Measurements from ENCODE around the gene TCF7L1. TPM values are rescaled to one million over a fixed set of nuclear protein-coding genes. Genes with fewer than 3 reads are reported as not detected.

Gene TCF7L1
- total RNA-seq, 1 donor from 2014 or later, result 6.0 TPM

DNA sequence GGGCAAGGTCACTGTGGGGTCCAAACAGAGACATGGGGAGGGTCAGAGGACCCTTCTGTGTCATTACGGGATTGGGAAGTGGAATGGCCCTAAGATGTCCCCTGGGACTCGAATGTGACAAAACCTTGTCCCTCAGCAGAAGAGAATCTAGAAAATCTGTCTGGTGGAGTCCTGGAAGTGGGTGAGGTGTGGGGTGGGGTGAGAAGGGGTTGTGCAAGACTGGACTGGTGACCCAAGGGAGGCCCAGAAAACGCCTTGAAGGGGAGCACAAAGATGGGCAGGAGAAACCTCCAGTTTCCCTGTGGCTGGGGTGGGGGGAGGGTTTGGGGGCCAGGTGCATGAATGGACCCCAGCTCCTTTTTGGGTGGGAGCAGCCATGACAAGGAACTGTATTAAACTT, 79.6 kb downstream of the TCF7L1 start:
- peak; percentile 19 for DNase-seq (ENCODE audit: low spot score)
- intact Hi-C loops (cut with DNase I), result no loop called here

DNA sequence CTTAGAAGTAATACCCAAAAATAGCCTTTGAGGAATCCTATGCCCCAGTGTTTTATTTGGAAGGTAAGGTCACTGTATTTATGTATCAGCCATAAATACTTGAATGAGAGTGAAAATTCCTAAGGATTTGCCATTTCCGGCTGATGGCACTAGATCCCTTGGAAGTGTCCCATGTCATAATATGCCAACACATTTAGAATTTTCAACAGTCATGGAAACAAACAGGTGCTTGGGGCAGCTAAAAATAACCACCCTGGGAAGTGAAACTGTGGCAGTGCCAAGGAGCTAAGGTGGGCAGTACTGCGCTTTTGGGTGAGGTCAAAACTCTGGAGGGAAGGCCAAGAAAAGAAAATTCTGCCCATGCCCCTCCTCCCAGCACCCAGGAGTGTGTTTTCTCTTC, 80.2 kb downstream of the TCF7L1 start:
- no peak for DNase-seq (ENCODE audit: low spot score)
- intact Hi-C loops (cut with DNase I), result no loop called here

DNA sequence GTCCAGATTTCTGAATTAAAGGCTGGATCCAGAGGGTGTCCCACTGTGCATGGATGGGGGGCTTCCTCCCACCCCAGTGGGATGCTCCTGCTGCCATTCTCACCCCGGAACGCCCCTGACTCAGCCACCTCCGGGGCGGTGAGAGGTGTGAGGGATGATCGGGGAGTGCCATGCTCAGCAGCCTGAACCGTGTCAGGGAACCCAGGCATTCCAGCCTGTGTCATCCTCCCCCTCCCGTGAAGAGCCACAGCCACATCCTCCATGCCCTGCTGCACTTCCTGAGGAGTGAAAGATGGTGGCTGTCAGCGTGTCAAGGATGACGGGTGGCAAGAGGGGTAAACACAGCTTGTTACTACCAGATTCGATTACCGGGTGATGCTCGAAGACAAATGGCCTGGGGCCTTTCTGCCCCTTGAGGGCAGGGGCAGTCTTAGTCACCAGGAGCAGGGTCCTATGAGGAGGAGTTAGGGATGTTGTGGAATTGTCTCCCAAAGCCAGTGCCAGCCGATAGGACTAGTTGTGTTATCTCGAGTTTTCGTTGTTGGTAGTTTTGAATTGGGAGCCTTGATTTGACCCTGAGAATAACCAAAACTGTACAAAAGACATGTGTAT, 80.8 kb downstream of the TCF7L1 start:
- intact Hi-C loops (cut with DNase I), result no loop called here
- DNase-seq (ENCODE audit: low spot score), result peak; percentile 61

- no peak for DNase-seq (ENCODE audit: low spot score)
- intact Hi-C loops (cut with DNase I), result no loop called here
These were observed 81.9 kb downstream of the TCF7L1 start for GRCh38 chr2:85215081-85215447.

DNA sequence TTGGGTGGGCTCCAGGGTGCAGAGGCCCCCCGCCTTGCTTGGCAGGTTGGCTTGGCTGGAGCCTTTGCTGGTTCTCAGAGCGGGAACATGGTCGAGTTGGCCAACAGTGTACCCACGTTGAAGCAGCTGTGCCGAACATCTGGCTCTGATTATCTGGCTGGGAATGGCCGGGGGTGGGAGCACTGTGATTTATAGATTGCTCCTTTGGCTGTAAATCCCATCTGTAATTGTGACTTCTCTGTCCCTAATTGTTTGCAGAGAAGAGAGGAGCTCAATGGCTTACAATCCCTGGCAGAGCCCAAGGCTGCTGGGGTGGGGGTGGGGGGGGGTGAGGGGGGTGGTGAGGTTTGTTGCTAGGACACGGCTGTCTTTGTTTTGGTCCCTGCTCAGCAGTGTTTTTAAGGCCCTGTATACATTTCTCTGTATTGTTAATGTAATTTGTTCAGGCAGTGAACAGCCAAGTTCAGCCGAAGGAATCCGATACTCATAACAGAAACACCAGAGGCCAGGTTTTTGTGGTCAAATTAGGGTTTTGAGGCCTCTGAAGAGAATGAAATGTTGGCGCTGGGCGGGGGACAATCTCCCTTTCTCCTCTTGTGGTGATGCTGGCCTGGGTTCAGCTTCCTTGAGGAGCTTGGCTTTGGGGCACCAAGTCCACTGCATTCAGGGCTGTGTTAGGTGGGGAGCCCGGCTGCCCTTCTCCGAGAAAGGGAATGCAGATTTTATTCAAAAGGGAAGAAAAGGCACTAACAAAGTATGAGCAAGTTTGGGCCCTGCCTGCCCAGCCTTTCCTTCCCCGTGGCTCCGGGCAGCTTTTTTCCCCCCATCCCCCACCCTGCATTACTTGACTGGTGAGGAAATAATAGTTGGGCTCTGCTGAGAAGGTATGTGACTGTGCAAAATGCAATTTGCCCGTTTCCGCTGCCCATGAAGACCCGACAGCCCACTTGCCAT, 82.5 kb downstream of the TCF7L1 start:
- peak; percentile 64 for DNase-seq (ENCODE audit: low spot score)

GRCh38 chr2:85216927-85217326, 83.7 kb downstream of the TCF7L1 start:
- no peak for DNase-seq (ENCODE audit: low spot score)
- intact Hi-C loops (cut with DNase I), result no loop called here

More for the DNA sequence above, 82.5 kb downstream of the TCF7L1 start:
- intact Hi-C loops (cut with DNase I), result no loop called here

- peak; percentile 15 for DNase-seq (ENCODE audit: low spot score)
- intact Hi-C loops (cut with DNase I), result no loop called here
These were observed 88.0 kb downstream of the TCF7L1 start for GRCh38 chr2:85221067-85221691.

- DNase-seq (ENCODE audit: low spot score), result peak; percentile 24
- intact Hi-C loops (cut with DNase I), result no loop called here
These were observed 89.6 kb downstream of the TCF7L1 start for GRCh38 chr2:85222792-85223191.

GRCh38 chr2:85226783-85227182, 93.6 kb downstream of the TCF7L1 start:
- peak; percentile 50 for DNase-seq (ENCODE audit: low spot score)
- intact Hi-C loops (cut with DNase I), result no loop called here

GRCh38 chr2:85230679-85231467, 97.7 kb downstream of the TCF7L1 start:
- DNase-seq (ENCODE audit: low spot score), result peak; percentile 22
- intact Hi-C loops (cut with DNase I), result no loop called here

GRCh38 chr2:85231468-85231805, 98.2 kb downstream of the TCF7L1 start:
- peak; percentile 64 for DNase-seq (ENCODE audit: low spot score)
- intact Hi-C loops (cut with DNase I), result no loop called here

GRCh38 chr2:85231952-85232351, 98.8 kb downstream of the TCF7L1 start:
- intact Hi-C loops (cut with DNase I), result no loop called here
- DNase-seq (ENCODE audit: low spot score), result peak; percentile 53

DNA sequence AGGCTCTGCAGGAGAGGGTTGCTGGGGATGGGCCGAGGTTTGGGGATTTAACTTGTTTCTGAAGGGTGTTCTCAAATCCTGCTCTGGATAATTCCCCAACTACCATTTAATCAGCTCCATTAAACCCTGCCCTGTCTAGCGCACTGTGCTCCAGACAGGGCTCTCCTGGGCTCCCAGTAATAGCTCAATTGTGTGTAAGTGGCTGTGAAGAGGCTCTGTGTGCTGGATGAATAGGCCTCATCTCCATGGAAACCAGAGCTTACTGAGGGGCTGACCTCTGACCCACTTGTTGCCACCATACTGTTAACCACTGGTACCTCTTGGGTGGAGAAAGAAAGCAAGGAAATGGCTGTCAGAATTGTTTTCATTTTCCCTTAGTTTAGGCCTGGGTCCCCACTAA, 101.7 kb downstream of the TCF7L1 start:
- intact Hi-C loops (cut with DNase I), result no loop called here
- peak; percentile 51 for DNase-seq (ENCODE audit: low spot score)

- DNase-seq (ENCODE audit: low spot score), result peak; percentile 12
- intact Hi-C loops (cut with DNase I), result no loop called here
These were observed 102.1 kb downstream of the TCF7L1 start for GRCh38 chr2:85235281-85235680.

DNA sequence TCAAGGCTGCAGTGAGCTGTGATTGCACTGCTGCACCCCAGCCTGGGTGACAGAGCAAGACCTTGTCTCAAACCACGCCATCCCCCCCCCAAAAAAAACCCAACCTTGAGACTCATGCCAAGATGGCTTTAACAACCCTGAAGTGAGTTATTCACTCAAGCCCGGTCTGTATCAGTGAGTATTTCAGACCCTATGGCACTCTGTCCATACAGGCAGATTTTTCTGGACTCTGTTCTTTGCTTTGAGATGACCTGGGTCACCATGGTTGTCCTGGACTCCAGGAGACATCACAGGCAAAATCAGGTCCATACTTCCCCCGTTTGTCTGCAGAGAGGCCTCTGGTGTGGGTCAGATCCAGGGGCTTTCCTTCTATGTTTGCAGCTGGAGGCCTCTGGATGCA, 102.9 kb downstream of the TCF7L1 start:
- peak; percentile 39 for DNase-seq (ENCODE audit: low spot score)

DNA sequence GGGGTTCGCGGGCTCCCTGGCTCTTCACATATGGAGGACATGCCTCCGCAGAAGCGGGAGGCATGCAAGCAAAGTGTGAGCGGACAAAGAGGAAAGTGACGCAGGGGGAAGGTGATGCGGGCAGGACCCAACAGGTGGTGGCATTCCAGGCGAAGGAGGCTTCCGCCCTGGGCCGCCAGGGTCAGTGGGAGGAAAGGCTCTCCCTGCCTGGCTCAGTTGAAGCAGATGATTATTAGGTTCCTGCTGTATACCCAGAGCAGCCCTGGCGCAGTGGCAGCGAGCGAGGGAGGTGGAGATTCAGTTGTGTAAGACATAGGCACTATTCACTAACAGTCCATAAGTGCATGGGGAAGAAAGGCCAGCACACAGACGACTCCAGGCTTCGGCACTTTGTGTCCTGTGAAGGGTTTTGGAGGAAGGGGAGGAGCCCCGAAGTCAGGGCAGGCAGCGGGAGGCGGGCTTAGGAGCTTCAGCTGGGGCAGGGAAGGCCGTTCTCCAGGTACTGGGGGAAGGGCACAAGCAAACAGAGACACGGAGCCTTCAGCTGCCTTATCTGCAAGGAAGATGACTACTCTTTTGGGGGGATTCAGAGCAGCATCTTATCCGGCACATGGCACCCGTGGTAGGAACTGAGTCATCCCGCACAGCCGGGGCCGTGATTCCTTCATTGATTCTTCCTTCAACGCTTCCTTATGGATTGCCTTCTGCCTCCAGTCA, 104.8 kb downstream of the TCF7L1 start:
- intact Hi-C loops (cut with DNase I), result no loop called here
- DNase-seq (ENCODE audit: low spot score), result peak; percentile 53

More for the DNA sequence above, 102.9 kb downstream of the TCF7L1 start:
- intact Hi-C loops (cut with DNase I), result no loop called here

DNA sequence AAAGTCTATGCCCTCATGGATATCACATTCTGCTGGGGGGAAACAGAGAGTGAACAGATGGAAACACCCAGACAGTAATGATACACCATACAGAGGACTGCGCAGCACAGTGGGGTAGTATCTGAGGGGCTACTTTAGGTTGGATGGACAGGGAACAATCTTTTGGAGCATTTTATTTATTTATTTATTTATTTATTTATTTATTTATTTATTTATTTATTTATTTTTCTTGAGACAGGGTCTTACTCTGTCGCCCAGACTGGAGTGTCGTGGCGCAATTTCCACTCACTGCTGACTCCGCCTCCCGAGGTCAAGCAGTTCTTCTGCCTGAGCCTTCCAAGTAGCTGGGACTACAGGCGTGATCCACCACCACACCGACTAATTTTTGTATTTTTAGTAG, 105.4 kb downstream of the TCF7L1 start:
- intact Hi-C loops (cut with DNase I), result no loop called here
- DNase-seq (ENCODE audit: low spot score), result peak; percentile 33

- intact Hi-C loops (cut with DNase I), result no loop called here
These were observed 105.9 kb downstream of the TCF7L1 start for GRCh38 chr2:85239102-85239501.

DNA sequence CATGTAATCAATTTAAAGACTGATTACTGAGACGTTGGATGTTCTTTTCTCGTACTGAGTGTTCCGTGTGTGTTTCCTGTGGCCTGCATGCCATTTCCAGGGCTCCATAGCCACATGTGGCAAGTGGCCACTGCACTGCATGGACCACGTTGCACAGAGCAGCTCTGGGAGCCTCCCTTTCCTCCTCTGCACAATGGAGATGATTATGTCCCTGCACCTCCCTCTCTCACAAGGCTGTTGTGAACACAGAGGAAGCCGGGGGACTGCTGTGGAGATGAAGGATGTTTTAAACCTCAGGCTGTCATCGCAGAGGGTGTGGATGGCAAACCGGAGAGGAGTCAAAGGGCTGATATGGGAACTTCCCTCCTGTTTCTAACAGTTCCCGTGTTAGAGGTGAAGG, 106.9 kb downstream of the TCF7L1 start:
- peak; percentile 74 for DNase-seq (ENCODE audit: low spot score)
- intact Hi-C loops (cut with DNase I), result loop anchor here (10.0 kb wide), 1 partner anchor 105 kb away; the partner anchor contains the start of gene TCF7L1

More at GRCh38 chr2:85239102-85239501, 105.9 kb downstream of the TCF7L1 start:
- DNase-seq (ENCODE audit: low spot score), result peak; percentile 55
